ENCODE results near the gene REM2. TPM values are rescaled to one million over a fixed set of nuclear protein-coding genes. Genes with fewer than 3 reads are reported as not detected.

Gene REM2
- polyA plus RNA-seq, 1 of the 3 experiments (the other 2 are of a cell fraction), result 0.26 TPM

DNA sequence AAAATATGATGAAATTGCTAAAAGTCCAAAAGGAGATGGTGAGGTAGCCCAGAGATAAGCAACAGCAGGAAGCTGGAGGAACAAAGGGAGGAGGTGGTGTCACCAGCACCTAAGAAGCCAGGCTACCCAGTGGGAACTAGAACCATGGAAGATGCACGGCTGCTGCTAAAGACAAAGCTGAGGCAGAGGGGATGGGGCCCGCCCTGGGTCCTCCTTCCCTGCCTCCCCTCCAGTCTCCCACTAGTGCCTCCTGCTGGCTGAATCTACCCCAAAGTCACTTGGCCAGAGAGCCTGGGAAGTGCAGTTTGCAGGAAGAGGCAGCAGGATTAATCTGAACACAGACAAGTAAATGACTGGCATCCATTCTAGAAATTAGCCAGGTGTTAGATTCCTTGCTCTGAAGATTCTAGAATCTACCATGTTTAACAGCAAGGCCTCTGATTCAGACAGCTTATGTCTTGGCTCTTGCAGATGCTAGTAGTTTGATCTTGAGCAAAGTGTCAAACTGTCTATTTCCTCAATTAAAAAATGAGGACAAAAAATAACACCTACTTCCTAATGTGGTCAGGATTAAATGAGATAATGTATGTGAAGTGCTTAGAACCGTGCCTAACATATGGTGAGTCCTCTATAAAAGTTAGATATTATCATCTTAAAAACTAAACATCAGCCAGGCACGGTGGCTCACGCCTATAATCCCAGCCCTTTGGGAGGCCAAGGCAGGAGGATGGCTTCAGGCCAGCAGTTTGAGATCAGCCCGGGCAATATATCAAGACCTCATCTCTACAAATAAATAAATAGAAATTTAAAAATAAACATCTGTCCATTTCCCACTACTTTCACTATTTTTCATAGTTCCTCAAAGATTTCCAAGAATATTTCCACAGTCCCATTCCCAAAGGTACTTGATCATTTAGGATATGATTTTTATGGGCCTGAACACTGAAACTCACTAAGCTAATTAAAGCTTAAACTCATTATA is 17.3 kb upstream of the REM2 start:
- TF ChIP-seq, protein P1, sequence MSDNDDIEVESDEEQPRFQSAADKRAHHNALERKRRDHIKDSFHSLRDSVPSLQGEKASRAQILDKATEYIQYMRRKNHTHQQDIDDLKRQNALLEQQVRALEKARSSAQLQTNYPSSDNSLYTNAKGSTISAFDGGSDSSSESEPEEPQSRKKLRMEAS (IDR thresholded peaks at IDR 0.05; ENCODE audit: low read depth), result no peak
- TF ChIP-seq, protein P2, sequence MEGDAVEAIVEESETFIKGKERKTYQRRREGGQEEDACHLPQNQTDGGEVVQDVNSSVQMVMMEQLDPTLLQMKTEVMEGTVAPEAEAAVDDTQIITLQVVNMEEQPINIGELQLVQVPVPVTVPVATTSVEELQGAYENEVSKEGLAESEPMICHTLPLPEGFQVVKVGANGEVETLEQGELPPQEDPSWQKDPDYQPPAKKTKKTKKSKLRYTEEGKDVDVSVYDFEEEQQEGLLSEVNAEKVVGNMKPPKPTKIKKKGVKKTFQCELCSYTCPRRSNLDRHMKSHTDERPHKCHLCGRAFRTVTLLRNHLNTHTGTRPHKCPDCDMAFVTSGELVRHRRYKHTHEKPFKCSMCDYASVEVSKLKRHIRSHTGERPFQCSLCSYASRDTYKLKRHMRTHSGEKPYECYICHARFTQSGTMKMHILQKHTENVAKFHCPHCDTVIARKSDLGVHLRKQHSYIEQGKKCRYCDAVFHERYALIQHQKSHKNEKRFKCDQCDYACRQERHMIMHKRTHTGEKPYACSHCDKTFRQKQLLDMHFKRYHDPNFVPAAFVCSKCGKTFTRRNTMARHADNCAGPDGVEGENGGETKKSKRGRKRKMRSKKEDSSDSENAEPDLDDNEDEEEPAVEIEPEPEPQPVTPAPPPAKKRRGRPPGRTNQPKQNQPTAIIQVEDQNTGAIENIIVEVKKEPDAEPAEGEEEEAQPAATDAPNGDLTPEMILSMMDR (IDR thresholded peaks at IDR 0.05), result peak; percentile 40
- TF ChIP-seq GABPA (IDR thresholded peaks at IDR 0.05; ENCODE audit: low read depth), result no peak
- H3F3A ChIP-seq (replicated peaks; ENCODE audit: insufficient read depth), result peaks cover 4% of the 10 kb centered on the region
- DNase-seq, result peak; percentile 29
- H3K79me2 ChIP-seq (ENCODE audit: insufficient read depth), result no peaks in the 10 kb centered on the region
- ChIA-PET CTCF (interaction anchor here (0.7 to 4.9 kb wide), 8 partner anchors 10 to 296 kb away, joined by 3 to 51 read pairs (median 4); no protein-coding TSS in a partner anchor), POLR2A (no interaction called here)
- peaks cover 3 to 5% of the 10 kb centered on the region in 2 experiments; a peak in 3 of 4 replicates for H3K4me1 ChIP-seq (ENCODE audit: control insufficient read depth in 1 of 2, insufficient read depth in 2 of 2, low read depth in 1 of 2, low read length in 1 of 2)
- H3K9me2 ChIP-seq, result no peaks in the 10 kb centered on the region
- no peak overlapping the region for H3K4me3 ChIP-seq (ENCODE audit: low read depth in 2 of 2, low read length in 1 of 2)
- H3K4me2 ChIP-seq, result no peak overlapping the region
- no peaks in the 10 kb centered on the region for H3K27me3 ChIP-seq (ENCODE audit: insufficient read depth)
- H3K27ac ChIP-seq (ENCODE audit: low read depth in 2 of 2, low read length in 1 of 2), result no peak overlapping the region
- H3K36me3 ChIP-seq (replicated peaks in 1 of 2; ENCODE audit: control insufficient read depth in 1 of 2, insufficient read depth in 2 of 2, low read length in 1 of 2), result no peaks in the 10 kb centered on the region
- no peaks in the 10 kb centered on the region for H3K9me3 ChIP-seq
- 57% methylated on average over 6 of the region's 6 CpGs for WGBS (ENCODE audit: low lambda C conversion rate)
- H2AFZ ChIP-seq (ENCODE audit: low read depth), result no peak overlapping the region
- H4K20me1 ChIP-seq (ENCODE audit: insufficient read depth), result no peaks in the 10 kb centered on the region
- H3K9ac ChIP-seq, result no peak overlapping the region

DNA sequence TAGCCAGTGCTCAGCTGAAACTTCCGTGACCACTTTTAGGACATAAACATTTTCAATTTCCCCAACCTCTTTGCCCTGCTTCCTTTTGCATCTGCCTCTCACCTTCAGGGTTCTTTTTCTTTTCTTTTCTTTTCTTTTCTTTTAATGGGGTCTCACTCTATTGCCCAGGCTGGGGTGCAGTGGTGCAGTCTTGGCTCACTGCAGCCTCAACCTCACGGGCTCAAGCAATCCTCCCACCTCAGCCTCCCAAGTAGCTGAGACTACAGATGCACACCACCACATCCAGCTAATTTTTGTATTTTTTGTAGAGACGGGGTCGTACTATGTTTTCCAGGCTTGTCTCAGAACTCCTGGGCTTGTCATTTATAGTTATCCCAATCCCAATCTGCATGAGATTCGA is 16.1 kb upstream of the REM2 start:
- no peaks in the 10 kb centered on the region for H3K79me2 ChIP-seq (ENCODE audit: insufficient read depth)
- no peak for DNase-seq
- H2AFZ ChIP-seq (ENCODE audit: low read depth), result no peak overlapping the region
- no peak overlapping the region for H3K27ac ChIP-seq (ENCODE audit: low read depth in 2 of 2, low read length in 1 of 2)
- H3K36me3 ChIP-seq (replicated peaks in 1 of 2; ENCODE audit: control insufficient read depth in 1 of 2, insufficient read depth in 2 of 2, low read length in 1 of 2), result no peaks in the 10 kb centered on the region
- peaks cover 15% of the 10 kb centered on the region for H3F3A ChIP-seq (replicated peaks; ENCODE audit: insufficient read depth)
- H4K20me1 ChIP-seq (ENCODE audit: insufficient read depth), result no peaks in the 10 kb centered on the region
- H3K9ac ChIP-seq, result no peak overlapping the region
- WGBS (ENCODE audit: low lambda C conversion rate), result 96% methylated on average over 5 of the region's 5 CpGs
- H3K4me1 ChIP-seq (ENCODE audit: control insufficient read depth in 1 of 2, insufficient read depth in 2 of 2, low read depth in 1 of 2, low read length in 1 of 2), result peaks cover 3 to 9% of the 10 kb centered on the region in 2 experiments; a peak in 3 of 4 replicates
- ChIA-PET POLR2A (no interaction called here), CTCF (interaction anchor here (0.7 to 1.9 kb wide), 4 partner anchors 13 to 297 kb away, joined by 3 to 5 read pairs (median 4); no protein-coding TSS in a partner anchor)
- no peaks in the 10 kb centered on the region for H3K27me3 ChIP-seq (ENCODE audit: insufficient read depth)
- H3K4me2 ChIP-seq, result no peak overlapping the region
- no peak overlapping the region for H3K4me3 ChIP-seq (ENCODE audit: low read depth in 2 of 2, low read length in 1 of 2)
- no peaks in the 10 kb centered on the region for H3K9me2 ChIP-seq
- H3K9me3 ChIP-seq, result no peaks in the 10 kb centered on the region
- TF ChIP-seq JUND (IDR thresholded peaks at IDR 0.05), result no peak
- TF ChIP-seq FOSL2 (IDR thresholded peaks at IDR 0.05; ENCODE audit: borderline replicate concordance, low read depth), result no peak
- no peak for TF ChIP-seq SIN3A (IDR thresholded peaks at IDR 0.05; ENCODE audit: borderline replicate concordance, low read depth, low read length)
- no peak for TF ChIP-seq FOXJ3 (CRISPR knock-in tag; IDR thresholded peaks at IDR 0.05)
- TF ChIP-seq RCOR1 (IDR thresholded peaks at IDR 0.05; ENCODE audit: low read length), result no peak
- no peak for TF ChIP-seq GATA2 (CRISPR knock-in tag; IDR thresholded peaks at IDR 0.05)
- no peak for TF ChIP-seq TCF12 (IDR thresholded peaks at IDR 0.05)
- TF ChIP-seq, protein P2 (IDR thresholded peaks at IDR 0.05), result no peak
- TF ChIP-seq, protein P3, sequence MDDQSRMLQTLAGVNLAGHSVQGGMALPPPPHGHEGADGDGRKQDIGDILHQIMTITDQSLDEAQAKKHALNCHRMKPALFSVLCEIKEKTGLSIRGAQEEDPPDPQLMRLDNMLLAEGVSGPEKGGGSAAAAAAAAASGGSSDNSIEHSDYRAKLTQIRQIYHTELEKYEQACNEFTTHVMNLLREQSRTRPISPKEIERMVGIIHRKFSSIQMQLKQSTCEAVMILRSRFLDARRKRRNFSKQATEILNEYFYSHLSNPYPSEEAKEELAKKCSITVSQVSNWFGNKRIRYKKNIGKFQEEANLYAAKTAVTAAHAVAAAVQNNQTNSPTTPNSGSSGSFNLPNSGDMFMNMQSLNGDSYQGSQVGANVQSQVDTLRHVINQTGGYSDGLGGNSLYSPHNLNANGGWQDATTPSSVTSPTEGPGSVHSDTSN (IDR thresholded peaks at IDR 0.05), result no peak
- TF ChIP-seq RXRA (IDR thresholded peaks at IDR 0.05; ENCODE audit: borderline replicate concordance, low read depth), result no peak
- no peak for TF ChIP-seq TAF1 (IDR thresholded peaks at IDR 0.05; ENCODE audit: borderline replicate concordance, low read depth, low read length)
- TF ChIP-seq SMC3 (IDR thresholded peaks at IDR 0.05; ENCODE audit: low read depth, low read length), result no peak
- TF ChIP-seq EZH2phosphoT487 (IDR thresholded peaks at IDR 0.05; ENCODE audit: borderline replicate concordance, low read depth), result no peak
- TF ChIP-seq, protein P1 (IDR thresholded peaks at IDR 0.05; ENCODE audit: low read depth), result no peak
- no peak for TF ChIP-seq MXI1 (IDR thresholded peaks at IDR 0.05; ENCODE audit: low read depth, low read length)
- no peak for TF ChIP-seq CHD2 (IDR thresholded peaks at IDR 0.05; ENCODE audit: low read length, partially characterized antibody)
- TF ChIP-seq GABPA (IDR thresholded peaks at IDR 0.05; ENCODE audit: low read depth), result no peak
- TF ChIP-seq TEAD4 (IDR thresholded peaks at IDR 0.05; ENCODE audit: borderline replicate concordance, insufficient read depth), result no peak
